Measurements from ENCODE around the gene ZNF672. TPM values are rescaled to one million over a fixed set of nuclear protein-coding genes. Genes with fewer than 3 reads are reported as not detected.

Gene ZNF672
- total and polyA plus RNA-seq, 2 of the 13 experiments (the other 11 are each of a cell fraction or from before 2014, with no cell fraction given) = 17.2 to 22.9 TPM

GRCh38 chr1:248873409-248873992, 35.5 kb downstream of the ZNF672 start (continued):
- TF ChIP-seq ZSCAN25 (CRISPR knock-in tag; IDR thresholded peaks at IDR 0.05) = no peak
- TF ChIP-seq ZNF589 (CRISPR knock-in tag; conservative IDR thresholded peaks at IDR 0.05) = 0 out of 2 replicates have a peak, but pooled peaks have one; percentile 47
- no peak for TF ChIP-seq TRAFD1 (CRISPR knock-in tag; IDR thresholded peaks at IDR 0.05; ENCODE audit: borderline replicate concordance)
- peak; percentile 77 for TF ChIP-seq YY1 (IDR thresholded peaks at IDR 0.05; ENCODE audit: insufficient read depth, insufficient replicate concordance, low read depth, low read length)
- TF ChIP-seq, protein P1, sequence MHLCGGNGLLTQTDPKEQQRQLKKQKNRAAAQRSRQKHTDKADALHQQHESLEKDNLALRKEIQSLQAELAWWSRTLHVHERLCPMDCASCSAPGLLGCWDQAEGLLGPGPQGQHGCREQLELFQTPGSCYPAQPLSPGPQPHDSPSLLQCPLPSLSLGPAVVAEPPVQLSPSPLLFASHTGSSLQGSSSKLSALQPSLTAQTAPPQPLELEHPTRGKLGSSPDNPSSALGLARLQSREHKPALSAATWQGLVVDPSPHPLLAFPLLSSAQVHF (CRISPR knock-in tag; IDR thresholded peaks at IDR 0.05) = no peak
- TF ChIP-seq, protein P2, sequence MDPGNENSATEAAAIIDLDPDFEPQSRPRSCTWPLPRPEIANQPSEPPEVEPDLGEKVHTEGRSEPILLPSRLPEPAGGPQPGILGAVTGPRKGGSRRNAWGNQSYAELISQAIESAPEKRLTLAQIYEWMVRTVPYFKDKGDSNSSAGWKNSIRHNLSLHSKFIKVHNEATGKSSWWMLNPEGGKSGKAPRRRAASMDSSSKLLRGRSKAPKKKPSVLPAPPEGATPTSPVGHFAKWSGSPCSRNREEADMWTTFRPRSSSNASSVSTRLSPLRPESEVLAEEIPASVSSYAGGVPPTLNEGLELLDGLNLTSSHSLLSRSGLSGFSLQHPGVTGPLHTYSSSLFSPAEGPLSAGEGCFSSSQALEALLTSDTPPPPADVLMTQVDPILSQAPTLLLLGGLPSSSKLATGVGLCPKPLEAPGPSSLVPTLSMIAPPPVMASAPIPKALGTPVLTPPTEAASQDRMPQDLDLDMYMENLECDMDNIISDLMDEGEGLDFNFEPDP (CRISPR knock-in tag; conservative IDR thresholded peaks at IDR 0.05) = 0 out of 2 replicates have a peak, but pooled peaks have one; percentile 16
- TF ChIP-seq KLF13 (CRISPR knock-in tag; IDR thresholded peaks at IDR 0.05) = no peak
- TF ChIP-seq MAFG (CRISPR knock-in tag; IDR thresholded peaks at IDR 0.05) = no peak
- no peak; the same call in 1 of the 2 replicates for TF ChIP-seq ZNF780A (CRISPR knock-in tag; IDR thresholded peaks at IDR 0.05)
- TF ChIP-seq, protein P3, sequence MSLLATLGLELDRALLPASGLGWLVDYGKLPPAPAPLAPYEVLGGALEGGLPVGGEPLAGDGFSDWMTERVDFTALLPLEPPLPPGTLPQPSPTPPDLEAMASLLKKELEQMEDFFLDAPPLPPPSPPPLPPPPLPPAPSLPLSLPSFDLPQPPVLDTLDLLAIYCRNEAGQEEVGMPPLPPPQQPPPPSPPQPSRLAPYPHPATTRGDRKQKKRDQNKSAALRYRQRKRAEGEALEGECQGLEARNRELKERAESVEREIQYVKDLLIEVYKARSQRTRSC (CRISPR knock-in tag; IDR thresholded peaks at IDR 0.05; ENCODE audit: low read depth) = no peak
- TF ChIP-seq GABPA (IDR thresholded peaks at IDR 0.05; ENCODE audit: low read depth, low read length) = no peak
- TF ChIP-seq GABPA (CRISPR knock-in tag; IDR thresholded peaks at IDR 0.05; ENCODE audit: low read depth) = peak; percentile 55; the same call in 1 of the 2 replicates
- no peak for TF ChIP-seq ZBTB49 (CRISPR knock-in tag; IDR thresholded peaks at IDR 0.05; ENCODE audit: borderline replicate concordance)
- no peak for TF ChIP-seq ZNF816 (CRISPR knock-in tag; IDR thresholded peaks at IDR 0.05; ENCODE audit: borderline replicate concordance)
- no peak for TF ChIP-seq NCOA2 (CRISPR knock-in tag; IDR thresholded peaks at IDR 0.05)
- 0 out of 2 replicates have a peak, but pooled peaks have one; percentile 58 for TF ChIP-seq MTF2 (CRISPR knock-in tag; IDR thresholded peaks at IDR 0.05; ENCODE audit: borderline replicate concordance)
- no peak; the same call in 1 of the 2 replicates for TF ChIP-seq SPEN (CRISPR knock-in tag; IDR thresholded peaks at IDR 0.05; ENCODE audit: low read depth)
- TF ChIP-seq ZNF556 (CRISPR knock-in tag; IDR thresholded peaks at IDR 0.05; ENCODE audit: borderline replicate concordance) = no peak; the same call in 1 of the 2 replicates
- TF ChIP-seq ZNF768 (CRISPR knock-in tag; IDR thresholded peaks at IDR 0.05) = no peak
- no peak for TF ChIP-seq ZNF775 (CRISPR knock-in tag; IDR thresholded peaks at IDR 0.05; ENCODE audit: borderline replicate concordance)
- TF ChIP-seq ZNF800 (CRISPR knock-in tag; IDR thresholded peaks at IDR 0.05) = peak; percentile 71

Measured in HepG2 (cell line).